Measurements from ENCODE around the gene TNS4. TPM values are rescaled to one million over a fixed set of nuclear protein-coding genes. Genes with fewer than 3 reads are reported as not detected.

TNS4 gene
- total RNA-seq, 2 experiments from 2014 or later = 4.7 to 5.9 TPM

- Mint-ChIP-seq H3K36me3 (ENCODE audit: low read depth) (peaks cover 23% of the 10 kb centered on the region), H3K4me3 (no peak overlapping the region), H3K4me1 (ENCODE audit: low read depth) (peaks cover 22% of the 10 kb centered on the region), H3K27me3 (ENCODE audit: low read depth) (peaks cover under 1% of the 10 kb centered on the region), H3K9me3 (peaks cover 18% of the 10 kb centered on the region), H3K27ac (no peak overlapping the region)
- intact Hi-C loops (cut with micrococcal nuclease) = no loop called here
- CTCF ChIA-PET = interaction anchor here (0.6 to 1.1 kb wide), 3 partner anchors 42 to 227 kb away, joined by 3 to 4 read pairs (median 3); no protein-coding TSS in a partner anchor
- no peak for DNase-seq
Measured at GRCh38 chr17:40522250-40522960, 21.0 kb upstream of the TNS4 start.

GRCh38 chr17:40520991-40521453 lies 19.6 kb upstream of the TNS4 start:
- DNase-seq = peak; percentile 2
- Mint-ChIP-seq H3K4me3 (no peak overlapping the region), H3K9me3 (peaks cover 18% of the 10 kb centered on the region), H3K27ac (no peak overlapping the region), H3K27me3 (ENCODE audit: low read depth) (peaks cover 3% of the 10 kb centered on the region), H3K36me3 (ENCODE audit: low read depth) (peaks cover 26% of the 10 kb centered on the region), H3K4me1 (ENCODE audit: low read depth) (peaks cover 36% of the 10 kb centered on the region)
- intact Hi-C loops (cut with micrococcal nuclease) = no loop called here
- CTCF ChIA-PET = no interaction called here

- intact Hi-C loops (cut with micrococcal nuclease) = no loop called here
- Mint-ChIP-seq H3K36me3 (ENCODE audit: low read depth) (peaks cover 12% of the 10 kb centered on the region), H3K27me3 (ENCODE audit: low read depth) (peaks cover 3% of the 10 kb centered on the region), H3K27ac (no peak overlapping the region), H3K4me1 (ENCODE audit: low read depth) (peaks cover 49% of the 10 kb centered on the region), H3K9me3 (peaks cover 1% of the 10 kb centered on the region), H3K4me3 (no peak overlapping the region)
- CTCF ChIA-PET = interaction anchor here (0.6 to 3.7 kb wide), 5 partner anchors 13 to 703 kb away, joined by 3 to 32 read pairs (median 3); no protein-coding TSS in a partner anchor
- no peak for DNase-seq
Measured at GRCh38 chr17:40519089-40519775, 17.8 kb upstream of the TNS4 start.

GRCh38 chr17:40518401-40519088 lies 17.1 kb upstream of the TNS4 start:
- CTCF ChIA-PET = interaction anchor here (0.5 to 3.7 kb wide), 5 partner anchors 13 to 1145 kb away, joined by 3 to 32 read pairs (median 3); no protein-coding TSS in a partner anchor
- H3K27ac Mint-ChIP-seq = no peak overlapping the region
- H3K36me3 Mint-ChIP-seq (ENCODE audit: low read depth) = peaks cover 11% of the 10 kb centered on the region

GRCh38 chr17:40517981-40518380 lies 16.6 kb upstream of the TNS4 start:
- DNase-seq = no peak
- H3K4me1 Mint-ChIP-seq (ENCODE audit: low read depth) = peaks cover 50% of the 10 kb centered on the region
- H3K9me3 Mint-ChIP-seq = no peaks in the 10 kb centered on the region
- CTCF ChIA-PET = interaction anchor here (0.5 to 3.7 kb wide), 9 partner anchors 10 to 1145 kb away, joined by 3 to 32 read pairs (median 4); no protein-coding TSS in a partner anchor
- H3K27me3 Mint-ChIP-seq (ENCODE audit: low read depth) = peaks cover 3% of the 10 kb centered on the region
- peak overlapping the region; percentile 38 for H3K4me3 Mint-ChIP-seq
- intact Hi-C loops (cut with micrococcal nuclease) = loop anchor here (2.0 kb wide), 1 partner anchor 27 kb away; no protein-coding TSS in a partner anchor
- peaks cover 6% of the 10 kb centered on the region for H3K36me3 Mint-ChIP-seq (ENCODE audit: low read depth)
- no peak overlapping the region for H3K27ac Mint-ChIP-seq

More at GRCh38 chr17:40518401-40519088, 17.1 kb upstream of the TNS4 start:
- Mint-ChIP-seq H3K9me3 (no peaks in the 10 kb centered on the region), H3K4me1 (ENCODE audit: low read depth) (peaks cover 50% of the 10 kb centered on the region), H3K27me3 (ENCODE audit: low read depth) (peaks cover 3% of the 10 kb centered on the region), H3K4me3 (peak overlapping the region; percentile 14)
- no peak for DNase-seq
- intact Hi-C loops (cut with micrococcal nuclease) = no loop called here

- peaks cover 3% of the 10 kb centered on the region for H3K27me3 Mint-ChIP-seq (ENCODE audit: low read depth)
- CTCF ChIA-PET = interaction anchor here (0.5 to 3.7 kb wide), 10 partner anchors 11 to 155 kb away, joined by 3 to 32 read pairs (median 4); no protein-coding TSS in a partner anchor
- H3K36me3 Mint-ChIP-seq (ENCODE audit: low read depth) = peaks cover 6% of the 10 kb centered on the region
- peak overlapping the region; percentile 82 for H3K27ac Mint-ChIP-seq
- H3K4me1 Mint-ChIP-seq (ENCODE audit: low read depth) = peaks cover 50% of the 10 kb centered on the region
- peak overlapping the region; percentile 64 for H3K4me3 Mint-ChIP-seq
- H3K9me3 Mint-ChIP-seq = no peaks in the 10 kb centered on the region
- no peak for DNase-seq
- intact Hi-C loops (cut with micrococcal nuclease) = loop anchor here (2.0 kb wide), 1 partner anchor 26 kb away; no protein-coding TSS in a partner anchor
Measured at GRCh38 chr17:40517286-40517662, 15.9 kb upstream of the TNS4 start.

- CTCF ChIA-PET = interaction anchor here (0.5 to 3.7 kb wide), 9 partner anchors 12 to 154 kb away, joined by 3 to 32 read pairs (median 4); no protein-coding TSS in a partner anchor
- intact Hi-C loops (cut with micrococcal nuclease) = loop anchor here (1.0 to 2.0 kb wide), 3 partner anchors 15 to 36 kb away; no protein-coding TSS in a partner anchor
- Mint-ChIP-seq H3K36me3 (ENCODE audit: low read depth) (peaks cover 6% of the 10 kb centered on the region), H3K4me1 (ENCODE audit: low read depth) (peaks cover 48% of the 10 kb centered on the region), H3K9me3 (no peaks in the 10 kb centered on the region), H3K4me3 (peak overlapping the region; percentile 64), H3K27ac (peak overlapping the region; percentile 82), H3K27me3 (ENCODE audit: low read depth) (peaks cover 3% of the 10 kb centered on the region)
- peak; percentile 88 for DNase-seq
Measured at GRCh38 chr17:40516581-40517285, 15.3 kb upstream of the TNS4 start.

- no peaks in the 10 kb centered on the region for H3K9me3 Mint-ChIP-seq
- DNase-seq = peak; percentile 79
- intact Hi-C loops (cut with micrococcal nuclease) = loop anchor here (1.0 to 2.0 kb wide), 3 partner anchors 16 to 35 kb away; no protein-coding TSS in a partner anchor
- H3K4me3 Mint-ChIP-seq = peak overlapping the region; percentile 36
- H3K36me3 Mint-ChIP-seq (ENCODE audit: low read depth) = peaks cover 4% of the 10 kb centered on the region
- H3K4me1 Mint-ChIP-seq (ENCODE audit: low read depth) = peaks cover 44% of the 10 kb centered on the region
- H3K27me3 Mint-ChIP-seq (ENCODE audit: low read depth) = peaks cover 3% of the 10 kb centered on the region
- CTCF ChIA-PET = no interaction called here
- H3K27ac Mint-ChIP-seq = peak overlapping the region; percentile 82
Measured at GRCh38 chr17:40515491-40516041, 14.1 kb upstream of the TNS4 start.

- H3K4me1 Mint-ChIP-seq (ENCODE audit: low read depth) = peaks cover 44% of the 10 kb centered on the region
- no peak overlapping the region for H3K27ac Mint-ChIP-seq
- no peaks in the 10 kb centered on the region for H3K9me3 Mint-ChIP-seq
- DNase-seq = no peak
- peaks cover 3% of the 10 kb centered on the region for H3K27me3 Mint-ChIP-seq (ENCODE audit: low read depth)
- intact Hi-C loops (cut with micrococcal nuclease) = no loop called here
- H3K4me3 Mint-ChIP-seq = no peak overlapping the region
- H3K36me3 Mint-ChIP-seq (ENCODE audit: low read depth) = peaks cover 4% of the 10 kb centered on the region
- CTCF ChIA-PET = no interaction called here
Measured at GRCh38 chr17:40515011-40515410, 13.6 kb upstream of the TNS4 start.

- CTCF ChIA-PET = no interaction called here
- H3K27me3 Mint-ChIP-seq (ENCODE audit: low read depth) = peaks cover 3% of the 10 kb centered on the region
- H3K4me3 Mint-ChIP-seq = no peak overlapping the region
- peaks cover 43% of the 10 kb centered on the region for H3K4me1 Mint-ChIP-seq (ENCODE audit: low read depth)
- no peak for DNase-seq
- H3K9me3 Mint-ChIP-seq = no peaks in the 10 kb centered on the region
- H3K36me3 Mint-ChIP-seq (ENCODE audit: low read depth) = peaks cover 4% of the 10 kb centered on the region
- intact Hi-C loops (cut with micrococcal nuclease) = no loop called here
- H3K27ac Mint-ChIP-seq = no peak overlapping the region
Measured at GRCh38 chr17:40514013-40514875, 12.8 kb upstream of the TNS4 start.
